Activated CD8-positive, alpha-beta memory T cell treated with anti-CD3 and anti-CD28 coated beads, Interleukin-2, amount 50 U/mL, for 4 hours (primary cell): ENCODE results near the gene CREG2.
A peak's percentile ranks its signal among the peaks of the same experiment; 100 is the strongest.

Experiments
- DNase-seq: peaks from one replicate; pipeline ENCODE4 v3.0.0-alpha.2; 2020

CREG2 gene, protein sequence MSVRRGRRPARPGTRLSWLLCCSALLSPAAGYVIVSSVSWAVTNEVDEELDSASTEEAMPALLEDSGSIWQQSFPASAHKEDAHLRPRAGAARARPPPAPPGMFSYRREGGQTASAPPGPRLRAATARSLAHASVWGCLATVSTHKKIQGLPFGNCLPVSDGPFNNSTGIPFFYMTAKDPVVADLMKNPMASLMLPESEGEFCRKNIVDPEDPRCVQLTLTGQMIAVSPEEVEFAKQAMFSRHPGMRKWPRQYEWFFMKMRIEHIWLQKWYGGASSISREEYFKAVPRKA

GRCh38 chr2:101387151-101387834, at the start of gene CREG2:
CREG2 (minus strand) TSS chr2:101387503; CDS start chr2:101387457, 46 bp downstream.
- DNase-seq: peak; percentile 47

- DNase-seq: no peak
These were observed 47.9 kb upstream of the CREG2 start for GRCh38 chr2:101435001-101435862.

- no peak for DNase-seq
These were observed 46.2 kb upstream of the CREG2 start for GRCh38 chr2:101433465-101433864.

- DNase-seq: no peak
These were observed 45.3 kb upstream of the CREG2 start for GRCh38 chr2:101432411-101433181.

DNA sequence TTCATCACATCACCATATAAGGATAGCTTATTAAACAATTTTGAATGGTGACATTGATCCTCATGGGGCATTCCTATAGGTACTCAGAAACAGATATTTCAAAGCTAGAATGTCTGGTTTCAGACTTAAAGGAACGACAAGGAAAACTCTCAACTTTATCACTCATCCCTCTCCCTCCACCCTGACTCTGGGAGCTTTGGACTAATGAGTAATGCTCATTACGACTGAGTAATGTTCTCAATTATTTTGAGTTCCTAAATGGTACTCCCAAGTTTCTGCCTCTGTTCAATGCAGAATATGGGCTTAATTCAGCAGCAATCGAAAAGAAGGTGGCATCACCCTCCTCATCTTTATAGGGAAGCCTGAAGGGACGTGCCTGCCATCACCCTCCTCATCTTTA, 44.2 kb upstream of the CREG2 start:
- DNase-seq: no peak

- no peak for DNase-seq
These were observed 42.9 kb upstream of the CREG2 start for GRCh38 chr2:101430156-101430555.

DNA sequence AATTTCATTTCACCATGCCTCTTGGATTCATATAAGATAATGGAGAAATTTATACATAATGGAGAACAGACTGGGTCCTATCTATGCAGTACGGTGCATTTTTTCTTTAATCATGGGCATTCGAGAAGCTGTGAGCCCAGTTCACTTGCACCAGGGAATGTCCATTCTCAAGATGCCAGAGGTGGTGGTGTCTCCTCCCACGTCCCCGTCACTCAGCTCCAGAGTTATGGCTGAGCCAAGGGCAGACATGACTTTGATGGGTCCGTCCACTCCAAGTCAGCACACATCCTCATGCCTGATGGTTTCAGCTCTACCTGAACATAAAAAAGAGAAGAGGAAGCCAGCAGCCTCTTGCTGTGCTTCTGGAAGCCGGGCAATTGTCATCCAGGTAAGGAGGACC, 42.1 kb upstream of the CREG2 start:
- no peak for DNase-seq

DNA sequence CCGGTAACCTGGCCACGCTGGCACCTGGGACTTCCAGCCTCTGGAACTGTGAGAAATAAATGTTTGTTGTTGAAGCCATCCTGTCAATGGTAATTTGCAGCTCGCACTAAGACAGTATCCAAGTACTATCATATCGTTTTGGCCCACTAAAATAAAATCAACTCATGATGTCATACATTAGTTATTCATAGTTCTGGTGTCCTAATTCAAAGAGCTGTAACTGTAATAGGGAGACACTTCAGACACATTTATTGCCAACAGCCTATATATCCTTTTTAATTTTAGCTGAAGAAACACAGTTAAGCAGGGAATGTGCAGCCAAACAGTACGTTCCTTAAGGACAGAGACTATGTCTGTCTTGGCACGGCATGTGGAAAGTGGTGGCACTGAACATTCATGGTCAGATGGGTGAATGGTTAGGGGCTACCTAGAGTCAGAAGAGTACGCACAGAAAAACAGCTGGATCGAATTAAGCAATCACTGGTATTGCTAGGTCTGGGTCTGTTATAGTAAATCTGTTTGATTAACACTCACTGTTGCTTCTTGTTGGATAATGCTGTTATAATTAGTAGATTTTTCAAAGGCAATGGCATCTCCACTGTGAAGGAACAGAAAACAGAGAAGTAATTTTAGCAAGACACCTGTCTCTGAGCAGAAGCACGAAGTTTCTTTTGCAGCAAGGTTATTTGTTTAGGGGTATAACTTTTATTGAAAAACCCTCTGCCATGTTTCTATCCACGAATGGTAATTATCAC, 41.3 kb upstream of the CREG2 start:
- no peak for DNase-seq

DNA sequence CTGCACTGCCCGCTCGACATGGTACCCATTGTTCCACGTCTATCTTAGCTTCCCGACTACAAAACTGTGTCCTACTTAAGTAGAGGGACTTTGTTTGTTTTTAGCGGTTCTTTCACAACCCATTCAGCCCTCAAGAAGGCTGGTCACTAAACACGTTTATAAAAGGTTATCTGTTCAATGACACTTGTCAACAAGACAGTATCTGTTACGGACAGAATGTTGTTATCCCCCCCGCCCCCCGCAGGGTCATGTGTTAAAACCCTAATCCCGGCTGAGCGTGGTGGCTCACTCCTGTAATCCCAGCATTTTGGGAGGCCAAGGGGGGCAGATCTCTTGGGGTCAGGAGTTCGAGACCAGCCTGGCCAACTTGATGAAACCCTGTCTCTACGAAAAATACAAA, 40.4 kb upstream of the CREG2 start:
- no peak for DNase-seq

DNA sequence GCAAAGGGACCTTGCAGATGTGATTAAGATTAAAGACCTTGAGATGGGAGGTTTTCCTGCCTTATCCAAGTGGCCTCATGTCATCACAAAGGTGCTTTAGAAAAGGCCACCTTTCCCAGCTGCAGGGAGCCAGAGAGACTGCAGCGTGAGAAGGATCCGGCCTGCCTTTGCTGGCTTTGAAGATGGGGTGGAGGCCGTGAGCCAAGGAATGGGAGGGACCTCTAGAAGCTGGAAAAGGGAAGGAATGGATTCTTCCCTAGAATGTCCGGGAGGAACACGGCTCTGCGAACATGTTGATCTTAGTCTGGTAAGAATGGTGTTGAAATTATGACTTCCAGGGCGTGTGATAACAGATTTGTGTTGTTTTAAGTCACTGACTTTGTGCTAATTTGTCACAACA, 39.9 kb upstream of the CREG2 start:
- DNase-seq: no peak

DNA sequence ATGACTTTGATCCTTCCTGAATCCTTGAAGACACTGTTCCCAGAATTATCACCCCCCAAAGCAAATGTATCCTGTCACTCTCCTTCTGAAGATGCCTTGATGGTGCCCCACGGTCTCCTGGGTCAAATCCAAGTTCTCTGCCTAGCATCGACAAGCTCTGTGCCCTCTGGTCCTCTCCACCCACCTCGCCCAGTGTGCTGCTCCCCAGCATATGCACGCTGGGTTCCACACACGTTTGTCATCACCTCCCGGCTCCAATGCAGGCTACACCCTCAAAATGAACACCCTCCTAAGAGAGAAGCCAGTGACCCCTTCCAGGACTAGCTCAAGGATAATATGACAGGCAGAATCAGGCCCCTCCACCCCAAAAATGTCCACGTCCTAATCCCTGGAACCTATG, 39.5 kb upstream of the CREG2 start:
- DNase-seq: no peak

GRCh38 chr2:101420623-101421022, 33.3 kb upstream of the CREG2 start:
- DNase-seq: no peak

GRCh38 chr2:101419096-101419663, 31.9 kb upstream of the CREG2 start:
- DNase-seq: peak; percentile 56

- DNase-seq: no peak
These were observed 31.3 kb upstream of the CREG2 start for GRCh38 chr2:101418460-101419095.

DNA sequence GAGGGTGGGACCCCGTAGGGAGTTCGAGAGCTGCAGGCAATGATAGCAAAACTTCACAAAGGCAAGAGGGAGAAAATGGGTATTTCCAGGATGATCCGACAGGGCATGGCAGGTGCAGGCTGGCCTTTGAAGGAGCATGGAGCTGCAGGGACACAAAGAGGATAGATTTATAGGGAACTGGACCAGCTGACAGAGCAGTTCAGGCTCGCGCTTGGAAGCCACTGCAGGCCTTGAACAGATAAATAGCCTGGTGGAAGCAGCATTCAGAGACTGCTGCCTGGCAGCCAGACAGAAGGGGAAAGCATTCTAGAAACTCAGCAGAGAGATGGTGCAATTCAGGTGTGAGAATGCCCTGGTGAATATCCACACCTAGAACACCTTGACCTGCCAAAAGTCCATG, 29.3 kb upstream of the CREG2 start:
- no peak for DNase-seq

DNA sequence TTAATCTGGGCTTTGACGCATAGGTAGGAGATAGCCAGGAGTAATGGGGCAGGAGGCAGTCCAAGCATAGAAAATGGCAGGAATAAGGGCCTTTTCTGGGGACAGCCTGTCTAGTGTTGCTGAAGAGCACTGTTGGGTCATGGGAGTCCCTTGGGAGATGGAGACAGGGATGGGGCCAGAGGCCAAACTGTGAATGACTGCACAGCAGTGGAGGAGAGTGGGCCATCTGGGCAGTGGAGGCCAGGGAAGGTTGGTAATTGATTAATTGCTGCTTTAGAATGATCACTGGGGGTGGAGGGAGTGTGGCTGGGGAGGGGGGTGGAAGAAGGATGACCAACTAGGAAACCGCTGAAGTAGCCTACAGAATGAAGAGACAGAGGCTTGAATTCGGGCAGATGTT, 28.6 kb upstream of the CREG2 start:
- DNase-seq: no peak

GRCh38 chr2:101415220-101415619, 27.9 kb upstream of the CREG2 start:
- no peak for DNase-seq

DNA sequence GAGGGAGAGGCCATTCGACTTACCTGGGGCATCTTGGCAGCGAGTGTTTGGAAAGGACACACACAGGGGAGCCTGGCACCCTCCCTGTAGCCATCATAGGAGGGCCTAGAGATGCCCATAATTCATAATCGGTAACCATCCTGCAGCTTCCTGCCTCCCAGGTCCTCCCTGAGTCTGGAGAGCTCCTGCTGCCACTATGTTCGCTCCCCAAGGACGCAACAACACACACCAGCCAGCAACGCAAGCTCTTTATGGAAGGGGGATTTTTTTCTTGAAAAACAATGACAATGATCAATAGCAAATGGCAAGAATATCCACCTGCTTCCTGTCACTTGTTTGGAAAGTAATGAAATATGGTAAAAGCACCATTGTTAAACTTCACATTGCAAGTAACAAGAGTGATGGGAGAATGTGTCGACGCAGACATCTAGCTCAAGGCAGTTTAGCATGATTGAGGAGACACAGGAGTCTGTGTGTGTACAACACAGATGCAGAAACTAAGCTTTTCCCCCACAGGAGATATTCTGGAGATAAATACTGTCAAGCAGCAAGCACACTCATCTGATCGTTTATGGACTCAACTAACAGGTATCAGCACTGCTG, 24.9 kb upstream of the CREG2 start:
- no peak for DNase-seq

GRCh38 chr2:101410746-101411145, 23.4 kb upstream of the CREG2 start:
- no peak for DNase-seq

GRCh38 chr2:101410114-101410513, 22.8 kb upstream of the CREG2 start:
- DNase-seq: no peak

GRCh38 chr2:101409699-101410098, 22.4 kb upstream of the CREG2 start:
- DNase-seq: no peak
